Astrocyte (in vitro differentiated cells and primary cell): ENCODE measurements around the gene ATXN1.

Source experiments
- CTCF ChIP-seq: IDR thresholded peaks from 2 replicates; pipeline ENCODE4 v1.5.1; 2011; ENCODE audit warnings: low read depth, mild to moderate bottlenecking, inconsistent platforms, low read length, moderate library complexity; ENCODE audit not compliant: insufficient read depth
- EZH2 ChIP-seq: IDR thresholded peaks from 2 replicates; pipeline ENCODE4 v1.6.1; 2012; ENCODE audit warnings: mild to moderate bottlenecking, low read length, inconsistent platforms; ENCODE audit not compliant: insufficient read depth

GRCh38 chr6:16544006-16544405 lies 217.3 kb downstream of the ATXN1 start:
- TF ChIP-seq CTCF = no peak
- no peak for TF ChIP-seq EZH2
